Stimulated activated CD4-positive, alpha-beta T cell treated with anti-CD3 and anti-CD28 coated beads, Interleukin-4, amount 100 ng/mL, for 1 hour (primary cell): Measurements from ENCODE around the gene DSTN.
A peak's percentile ranks its signal among the peaks of the same experiment; 100 is the strongest.

ENCODE experiments used
- DNase-seq: peaks from one replicate; pipeline ENCODE4 v3.0.0-alpha.2; 2020

The DSTN gene

GRCh38 chr20:17613328-17614175 lies 43.7 kb downstream of the DSTN start:
- DNase-seq, result no peak

- no peak for DNase-seq
Measured at GRCh38 chr20:17614176-17614811, 44.4 kb downstream of the DSTN start.

- no peak for DNase-seq
Measured at GRCh38 chr20:17614812-17615644, 45.2 kb downstream of the DSTN start.

- DNase-seq, result no peak
Measured at GRCh38 chr20:17615645-17616479, 46.0 kb downstream of the DSTN start.

GRCh38 chr20:17616480-17617211 lies 46.8 kb downstream of the DSTN start:
- DNase-seq, result no peak

- DNase-seq, result peak; percentile 51
Measured at GRCh38 chr20:17617212-17617867, 47.5 kb downstream of the DSTN start.

- no peak for DNase-seq
Measured at GRCh38 chr20:17617868-17618672, 48.2 kb downstream of the DSTN start.

GRCh38 chr20:17618673-17619013 lies 48.8 kb downstream of the DSTN start:
- no peak for DNase-seq

- DNase-seq, result no peak
Measured at GRCh38 chr20:17619351-17620093, 49.6 kb downstream of the DSTN start.

- DNase-seq, result no peak
Measured at GRCh38 chr20:17620371-17621228, 50.7 kb downstream of the DSTN start.

- DNase-seq, result no peak
Measured at GRCh38 chr20:17621229-17621968, 51.5 kb downstream of the DSTN start.

GRCh38 chr20:17622086-17622850 lies 52.4 kb downstream of the DSTN start:
- no peak for DNase-seq

GRCh38 chr20:17622851-17623508 lies 53.1 kb downstream of the DSTN start:
- DNase-seq, result no peak

- no peak for DNase-seq
Measured at GRCh38 chr20:17624070-17624469, 54.2 kb downstream of the DSTN start.

- no peak for DNase-seq
Measured at GRCh38 chr20:17624551-17625245, 54.8 kb downstream of the DSTN start.
